ENCODE results near the gene CARS1. TPM values are rescaled to one million over a fixed set of nuclear protein-coding genes. Genes with fewer than 3 reads are reported as not detected.

Gene CARS1
- total and polyA plus RNA-seq, 2 of the 8 experiments (the other 6 are each of a cell fraction or from before 2014, with no cell fraction given), result 44.1 to 100 TPM

DNA sequence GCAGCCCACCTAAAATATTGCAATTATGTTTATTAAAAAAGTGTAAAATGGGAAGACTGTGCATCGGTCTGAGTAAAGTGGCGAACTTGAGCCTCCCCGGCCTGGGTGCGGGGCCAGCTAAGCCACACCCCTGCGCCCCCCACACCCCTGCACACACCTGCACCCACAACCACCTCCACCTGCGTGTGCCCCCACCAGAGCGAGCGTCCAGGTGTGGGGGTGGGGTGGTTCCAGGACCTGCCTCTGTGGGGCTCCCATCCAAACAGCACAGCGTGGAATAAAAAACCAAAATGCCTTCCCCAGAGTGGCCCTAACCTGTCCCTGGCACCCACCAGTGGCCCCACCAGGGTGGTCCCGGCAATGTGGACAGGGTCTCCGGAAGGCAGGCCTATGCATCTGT, 30.1 kb upstream of the CARS1 start:
- Histone ChIP-seq H4K5ac (ENCODE audit: insufficient read length, low read depth, low read length) (no peak overlapping the region), H2BK5ac (ENCODE audit: low read depth, low read length) (no peak overlapping the region; the same call in 1 of the 2 replicates), H2AFZ (ENCODE audit: low read length) (no peak overlapping the region), H3K27ac (ENCODE audit: low read depth, low read length) (no peak overlapping the region), H3K9ac (replicated peaks in 1 of 4; ENCODE audit: extremely low read depth in 1 of 4, low read depth in 3 of 4, low read length in 3 of 4) (no peak overlapping the region), H3K23ac (ENCODE audit: insufficient read length) (no peak overlapping the region), H2AK5ac (ENCODE audit: low read depth, low read length) (no peak overlapping the region), H3K18ac (ENCODE audit: extremely low read depth, low read length) (no peak overlapping the region), H2BK120ac (replicated peaks; ENCODE audit: low read depth, low read length) (no peak overlapping the region), H4K20me1 (replicated peaks in 1 of 2; ENCODE audit: control insufficient read depth in 1 of 2, insufficient read depth in 2 of 2, low read length in 2 of 2) (peaks cover 0 to 2% of the 10 kb centered on the region in 2 experiments), H4K8ac (ENCODE audit: extremely low read depth, insufficient read depth, low read length) (no peak overlapping the region), H4K91ac (replicated peaks; ENCODE audit: insufficient read length, low read length) (no peak overlapping the region), H3K9me3 (ENCODE audit: insufficient read depth in 2 of 2, low read depth in 1 of 2, low read length in 1 of 2) (no peaks in the 10 kb centered on the region), H3K14ac (ENCODE audit: insufficient read length) (no peak overlapping the region), H3K56ac (replicated peaks; ENCODE audit: insufficient read length, low read depth, low read length) (no peak overlapping the region), H2BK20ac (ENCODE audit: low read length) (no peak overlapping the region), H2BK12ac (ENCODE audit: low read depth, low read length) (no peak overlapping the region), H3K4ac (replicated peaks; ENCODE audit: insufficient read length, low read depth, low read length) (no peak overlapping the region), H3K79me2 (ENCODE audit: control insufficient read depth in 1 of 2, insufficient read depth in 2 of 2, low read length in 2 of 2) (no peaks in the 10 kb centered on the region), H3K23me2 (ENCODE audit: low read depth, low read length) (no peaks in the 10 kb centered on the region), H2BK15ac (ENCODE audit: low read length) (no peak overlapping the region), H3K36me3 (ENCODE audit: control insufficient read depth in 2 of 4, insufficient read depth in 4 of 4, low read length in 3 of 4) (no peaks in the 10 kb centered on the region), H3K4me1 (replicated peaks in 1 of 4; ENCODE audit: control insufficient read depth in 3 of 4, insufficient read depth in 4 of 4, low read length in 3 of 4) (peaks cover 0 to 10% (median 4%) of the 10 kb centered on the region in 4 experiments; a peak in 5 of 7 replicates), H3K4me2 (ENCODE audit: insufficient read depth in 1 of 2, low read depth in 2 of 2, low read length in 2 of 2) (no peak overlapping the region), H3K79me1 (ENCODE audit: low read depth, low read length) (no peaks in the 10 kb centered on the region), H3K4me3 (ENCODE audit: extremely low read depth in 1 of 4, insufficient read depth in 2 of 4, low read depth in 3 of 4, low read length in 4 of 4) (no peak overlapping the region), H3K27me3 (replicated peaks in 1 of 4; ENCODE audit: control insufficient read depth in 3 of 4, extremely low read depth in 1 of 4, insufficient read depth in 3 of 4, low read length in 3 of 4) (no peaks in the 10 kb centered on the region)
- 93% methylated on average over 8 of the region's 11 CpGs; no CpG with 5 or more reads in 1 of the 2 experiments for WGBS, 2 experiments (ENCODE audit: extremely low coverage in 1 of 2, insufficient coverage in 1 of 2, insufficient read length in 1 of 2, insufficient replicate concordance in 2 of 2, low coverage in 1 of 2, low lambda C conversion rate in 2 of 2, missing lambda C conversion rate in 1 of 2)
- CTCF ChIA-PET (ENCODE audit: partially characterized antibody), result interaction anchor here (1.2 to 13.7 kb wide), 3 partner anchors 45 to 130 kb away, joined by 3 to 434 read pairs (median 3); no protein-coding TSS in a partner anchor
- DNase-seq (ENCODE audit: low read depth in 1 of 2, low spot score in 2 of 2) (no peak), FAIRE-seq (no peak)
- POLR2A ChIA-PET (ENCODE audit: partially characterized antibody), result interaction anchor here (1.4 kb wide), 1 partner anchor 47 kb away, joined by 3 read pairs; no protein-coding TSS in a partner anchor
- TF ChIP-seq CBX8 (IDR thresholded peaks at IDR 0.05; ENCODE audit: borderline replicate concordance, low read depth, low read length) (no peak), SP4 (IDR thresholded peaks at IDR 0.05; ENCODE audit: low read length) (no peak), RFX5 (IDR thresholded peaks at IDR 0.05; ENCODE audit: borderline replicate concordance, low read depth, low read length) (no peak), SRF (IDR thresholded peaks at IDR 0.05; ENCODE audit: low read depth, low read length) (no peak), TAF7 (optimal IDR thresholded peaks at IDR 0.05; ENCODE audit: borderline replicate concordance, low read depth, low read length) (no peak), ZNF274 (IDR thresholded peaks at IDR 0.05; ENCODE audit: borderline replicate concordance, extremely low read depth, low read length) (no peak), SP1 (IDR thresholded peaks at IDR 0.05; ENCODE audit: low read depth, low read length) (no peak), SAP30 (IDR thresholded peaks at IDR 0.05; ENCODE audit: insufficient read depth, insufficient replicate concordance, low read length) (no peak), TBP (IDR thresholded peaks at IDR 0.05; ENCODE audit: low read depth, low read length) (no peak), SUZ12 (IDR thresholded peaks at IDR 0.05; ENCODE audit: low read length) (no peak), POLR2AphosphoS5 (IDR thresholded peaks at IDR 0.05; ENCODE audit: low read depth, low read length) (no peak)
- TF ChIP-seq, protein P1, sequence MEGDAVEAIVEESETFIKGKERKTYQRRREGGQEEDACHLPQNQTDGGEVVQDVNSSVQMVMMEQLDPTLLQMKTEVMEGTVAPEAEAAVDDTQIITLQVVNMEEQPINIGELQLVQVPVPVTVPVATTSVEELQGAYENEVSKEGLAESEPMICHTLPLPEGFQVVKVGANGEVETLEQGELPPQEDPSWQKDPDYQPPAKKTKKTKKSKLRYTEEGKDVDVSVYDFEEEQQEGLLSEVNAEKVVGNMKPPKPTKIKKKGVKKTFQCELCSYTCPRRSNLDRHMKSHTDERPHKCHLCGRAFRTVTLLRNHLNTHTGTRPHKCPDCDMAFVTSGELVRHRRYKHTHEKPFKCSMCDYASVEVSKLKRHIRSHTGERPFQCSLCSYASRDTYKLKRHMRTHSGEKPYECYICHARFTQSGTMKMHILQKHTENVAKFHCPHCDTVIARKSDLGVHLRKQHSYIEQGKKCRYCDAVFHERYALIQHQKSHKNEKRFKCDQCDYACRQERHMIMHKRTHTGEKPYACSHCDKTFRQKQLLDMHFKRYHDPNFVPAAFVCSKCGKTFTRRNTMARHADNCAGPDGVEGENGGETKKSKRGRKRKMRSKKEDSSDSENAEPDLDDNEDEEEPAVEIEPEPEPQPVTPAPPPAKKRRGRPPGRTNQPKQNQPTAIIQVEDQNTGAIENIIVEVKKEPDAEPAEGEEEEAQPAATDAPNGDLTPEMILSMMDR (IDR thresholded peaks at IDR 0.05; ENCODE audit: control extremely low read depth in 1 of 3, insufficient read depth in 1 of 3, low read depth in 1 of 3, low read length in 3 of 3), result no peak
